M059J (cell line): ENCODE results near the gene ZDHHC13. TPM values are rescaled to one million over a fixed set of nuclear protein-coding genes. Genes with fewer than 3 reads are reported as not detected.

Experiments
- DNase-seq: peaks from one replicate; pipeline ENCODE4 v3.0.0-alpha.2; 2012; ENCODE audit warnings: low read depth
- total RNA-seq: library from RNA; depleted of rRNA; stranded (reverse); fragments of >200 nt; shearing (Covaris generic); gene quantifications from 2 replicates; pipeline ENCODE4 v1.2.3, GENCODE V29; 2014; rRNA removed

ZDHHC13 gene
- total RNA-seq, 1 experiment from 2014 or later: 55.5 TPM

- DNase-seq: no peak
Observed at GRCh38 chr11:19204836-19205235, 87.9 kb downstream of the ZDHHC13 start.

GRCh38 chr11:19208181-19208580, 91.2 kb downstream of the ZDHHC13 start:
- DNase-seq: no peak

- DNase-seq: no peak
Observed at GRCh38 chr11:19208959-19209546, 92.1 kb downstream of the ZDHHC13 start.

GRCh38 chr11:19209617-19210370, 92.8 kb downstream of the ZDHHC13 start:
- DNase-seq: no peak

- no peak for DNase-seq
Observed at GRCh38 chr11:19216021-19216420, 99.1 kb downstream of the ZDHHC13 start.

- peak; percentile 64 for DNase-seq
Observed at GRCh38 chr11:19216709-19217374, 99.9 kb downstream of the ZDHHC13 start.

- no peak for DNase-seq
Observed at GRCh38 chr11:19218216-19218615, 101.2 kb downstream of the ZDHHC13 start.

GRCh38 chr11:19218786-19219460, 102.0 kb downstream of the ZDHHC13 start:
- peak; percentile 10 for DNase-seq

GRCh38 chr11:19220903-19221724, 104.1 kb downstream of the ZDHHC13 start:
- DNase-seq: no peak

- no peak for DNase-seq
Observed at GRCh38 chr11:19225123-19225522, 108.2 kb downstream of the ZDHHC13 start.

- no peak for DNase-seq
Observed at GRCh38 chr11:19225581-19225980, 108.6 kb downstream of the ZDHHC13 start.

Other genes starting within 250 kb of the ZDHHC13 start
- not detected in 2 replicates for gene MRGPRX1, start 177.8 kb upstream of the ZDHHC13 start, total RNA-seq
- not detected in 2 replicates for gene MRGPRX2, start 56.5 kb upstream of the ZDHHC13 start, total RNA-seq
- not detected in 2 replicates for gene CSRP3, start 84.8 kb downstream of the ZDHHC13 start, total RNA-seq
- 3.9 and 8.5 TPM in 2 replicates for gene E2F8, start 123.8 kb downstream of the ZDHHC13 start, total RNA-seq